Fibroblast of the aortic adventitia (primary cell): Measurements from ENCODE around the gene CDH23. TPM values are rescaled to one million over a fixed set of nuclear protein-coding genes. Genes with fewer than 3 reads are reported as not detected.

Experiments used
- DNase-seq: peaks from one replicate; pipeline ENCODE4 v3.0.0-alpha.2; 2010; ENCODE audit warnings: low read depth
- H3K4me3 ChIP-seq: 2 replicates; pipeline ENCODE4 v1.5.1; 2011; ENCODE audit warnings: low read depth, mild to moderate bottlenecking, control low read depth, low read length, moderate library complexity
- CTCF ChIP-seq: IDR thresholded peaks from 2 replicates; pipeline ENCODE4 v1.5.1; 2011; ENCODE audit warnings: mild to moderate bottlenecking, low read length, control low read depth, inconsistent platforms; ENCODE audit not compliant: insufficient read depth
- total RNA-seq: library from RNA; depleted of rRNA; stranded (reverse); fragments of >200 nt; gene quantifications from 2 replicates; pipeline ENCODE4 v1.2.3, GENCODE V29; 2012; ENCODE audit warnings: low replicate concordance

Gene CDH23
- total RNA-seq, 1 donor: 0.27 TPM

- H3K4me3 ChIP-seq: no peak overlapping the region
- TF ChIP-seq CTCF: no peak
- no peak for DNase-seq
Observed at GRCh38 chr10:71505862-71506261, 109.1 kb downstream of the CDH23 start.

- TF ChIP-seq CTCF: no peak
- no peak for DNase-seq
- H3K4me3 ChIP-seq: no peak overlapping the region
Observed at GRCh38 chr10:71509444-71509843, 112.7 kb downstream of the CDH23 start.

DNA sequence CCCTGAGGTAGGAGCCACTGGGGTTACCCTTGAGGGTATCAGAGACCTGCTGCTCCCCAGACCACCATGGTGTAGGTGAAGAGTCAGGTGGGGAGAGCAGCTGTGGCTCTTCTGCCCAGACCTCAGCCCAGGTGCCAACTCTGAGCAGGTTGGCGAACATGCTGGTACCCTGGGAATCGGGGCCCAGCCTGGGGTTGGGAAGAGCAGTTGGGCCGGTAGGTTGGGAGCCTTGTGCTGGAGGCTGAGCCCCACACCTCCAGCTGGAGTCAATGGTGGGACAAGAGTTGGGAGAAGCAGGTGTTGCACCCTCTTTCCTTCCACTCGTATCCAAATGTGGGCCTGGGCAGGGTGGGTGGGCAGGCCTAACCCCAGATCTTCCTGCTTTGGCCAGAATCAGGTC is 114.5 kb downstream of the CDH23 start:
- TF ChIP-seq CTCF: no peak
- no peak for DNase-seq
- no peak overlapping the region for H3K4me3 ChIP-seq

DNA sequence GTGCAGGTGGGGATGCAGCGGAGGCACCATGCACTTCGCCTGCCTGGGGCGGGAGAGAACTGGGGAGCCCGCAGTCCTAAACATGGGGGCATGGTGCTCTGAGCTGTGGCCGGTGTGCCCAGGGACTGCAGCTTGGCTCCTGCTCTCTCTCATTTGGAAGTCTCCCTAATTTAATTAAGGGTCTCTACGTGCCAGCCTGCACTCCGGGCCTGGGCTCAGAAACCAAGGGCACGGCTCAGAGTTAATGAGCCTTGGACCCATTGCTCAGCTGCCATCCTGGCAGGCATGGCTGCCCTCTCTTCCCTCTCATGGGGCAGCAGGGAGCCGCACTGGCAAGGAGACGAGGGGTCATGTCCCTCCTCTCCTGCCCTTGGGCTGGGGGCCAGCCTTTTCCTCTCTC is 115.6 kb downstream of the CDH23 start:
- H3K4me3 ChIP-seq: no peak overlapping the region
- TF ChIP-seq CTCF: no peak
- no peak for DNase-seq

DNA sequence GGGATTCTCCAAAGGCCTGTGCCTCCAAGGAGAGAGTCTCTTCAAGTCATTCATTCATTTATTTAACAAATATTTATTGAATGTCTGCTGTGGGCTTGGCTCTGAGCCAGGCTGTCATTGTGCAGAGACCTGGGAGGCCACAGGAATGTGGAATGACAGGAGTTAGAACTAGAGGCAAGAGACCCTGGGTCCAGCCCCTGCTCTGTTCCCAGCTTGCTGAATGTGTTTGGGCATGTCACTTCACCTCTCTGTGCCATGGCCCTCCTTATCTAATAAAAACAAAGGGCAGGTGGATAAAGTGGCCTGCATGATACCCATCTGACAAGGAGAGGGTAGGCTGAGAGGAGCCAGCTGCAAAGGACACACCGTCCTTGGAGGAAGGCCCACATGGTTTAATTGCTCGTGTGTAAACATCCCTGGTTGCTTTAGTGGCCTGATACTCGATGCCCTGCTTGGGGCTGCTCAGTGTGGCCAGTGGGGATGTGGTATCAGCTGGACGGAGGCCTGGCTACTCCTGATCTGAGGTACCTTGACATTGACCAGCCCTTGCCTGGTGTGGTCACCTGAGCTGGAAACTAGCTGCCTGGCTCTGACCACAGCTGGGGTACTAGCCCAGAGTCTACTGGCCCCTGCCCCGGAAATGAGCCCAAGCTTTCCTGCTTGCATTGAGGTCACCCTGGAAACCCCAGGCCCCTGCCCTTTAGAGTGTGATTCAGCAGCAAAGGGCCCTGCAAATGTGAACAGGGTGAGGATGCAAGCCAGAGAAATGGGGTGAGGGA is 116.2 kb downstream of the CDH23 start:
- TF ChIP-seq CTCF: no peak
- H3K4me3 ChIP-seq: no peak overlapping the region
- no peak for DNase-seq

DNA sequence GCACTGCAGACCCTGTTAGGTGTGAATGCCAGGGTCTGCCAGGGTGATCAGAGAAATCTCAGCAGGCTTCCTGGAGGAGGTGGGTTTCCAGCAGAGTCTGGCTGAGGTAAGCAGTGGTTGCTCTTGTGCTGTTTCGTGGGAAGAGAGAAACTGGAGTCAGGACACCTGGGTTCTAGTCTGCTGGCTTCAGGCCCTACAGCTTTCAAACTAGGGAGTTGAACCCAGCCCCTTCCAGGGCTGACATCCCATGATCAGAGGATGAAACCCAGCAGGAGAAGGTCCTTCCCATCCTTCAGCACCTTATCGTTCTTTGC is 116.8 kb downstream of the CDH23 start:
- H3K4me3 ChIP-seq: no peak overlapping the region
- no peak for TF ChIP-seq CTCF
- no peak for DNase-seq

GRCh38 chr10:71513936-71514335 is 117.2 kb downstream of the CDH23 start:
- TF ChIP-seq CTCF: no peak
- no peak overlapping the region for H3K4me3 ChIP-seq
- DNase-seq: no peak
